Islet precursor cell (in vitro differentiated cells): ENCODE data around the gene WDFY3.
A peak's percentile ranks its signal among the peaks of the same experiment; 100 is the strongest.

Experiments used
- DNase-seq: peaks from one replicate; pipeline ENCODE4 v3.0.0-alpha.2; 2018

Gene WDFY3

DNA sequence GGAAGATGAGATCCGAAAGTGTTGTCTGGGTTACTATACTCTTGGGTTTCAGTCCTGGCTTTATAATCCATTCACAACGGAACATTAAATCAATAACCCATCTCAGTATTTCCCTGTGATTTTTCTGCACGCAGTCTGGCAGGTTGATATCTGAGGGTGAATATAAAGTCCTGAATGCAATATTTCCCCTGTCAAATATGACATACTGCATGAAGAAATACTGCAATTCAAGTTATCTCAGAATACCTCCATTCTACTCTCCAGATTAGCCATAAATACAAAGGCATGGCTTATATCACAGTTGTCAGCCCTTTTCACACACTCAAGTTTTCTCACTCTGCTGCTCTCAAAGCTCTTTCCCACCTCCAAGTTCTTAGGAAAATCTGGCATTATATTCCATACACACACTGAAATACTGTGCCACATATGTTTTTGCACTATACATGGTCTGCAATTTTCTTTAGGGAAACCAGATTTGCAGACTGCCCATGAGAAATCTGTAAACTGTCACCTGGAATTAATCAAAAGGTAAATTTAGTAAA is 64.7 kb downstream of the WDFY3 start:
- no peak for DNase-seq

- DNase-seq: no peak
Observed at GRCh38 chr4:84901173-84901572, 65.3 kb downstream of the WDFY3 start.

DNA sequence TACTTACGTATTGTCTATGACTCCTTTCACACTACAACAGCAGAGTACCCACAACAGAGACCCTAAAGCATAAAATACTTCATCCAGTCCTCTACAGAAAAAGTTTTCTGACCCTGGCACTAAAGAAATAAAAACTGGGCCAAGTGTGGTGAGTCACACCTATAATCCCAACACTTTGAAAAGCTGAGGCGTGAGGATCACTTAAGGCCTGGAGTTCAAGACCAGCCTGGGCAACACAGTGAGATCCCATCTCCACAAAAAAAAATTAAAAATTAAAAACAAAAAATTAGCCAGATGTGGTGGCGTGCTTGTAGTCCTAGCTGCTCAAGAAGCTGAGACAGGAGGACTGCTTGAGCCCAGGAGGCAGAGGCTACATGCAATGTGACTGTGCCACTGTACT is 66.9 kb downstream of the WDFY3 start:
- no peak for DNase-seq

DNA sequence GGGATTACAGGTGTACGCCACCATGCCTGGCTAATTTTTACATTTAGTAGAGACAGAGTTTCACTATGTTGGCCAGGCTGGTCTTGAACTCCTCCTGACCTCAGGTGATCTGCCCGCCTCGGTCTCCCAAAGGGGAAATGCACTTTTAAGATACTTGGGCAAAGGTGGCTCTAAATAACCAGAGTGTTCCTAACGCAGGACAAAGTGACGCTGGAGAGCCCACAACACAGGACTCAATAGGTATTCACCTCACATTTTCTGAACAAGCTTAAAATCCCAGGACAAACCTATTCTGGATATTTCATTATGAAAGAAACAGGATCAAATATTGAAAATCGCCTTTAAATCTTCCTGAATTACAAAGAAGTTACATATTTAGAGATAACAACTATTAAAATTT is 69.0 kb downstream of the WDFY3 start:
- DNase-seq: no peak

DNA sequence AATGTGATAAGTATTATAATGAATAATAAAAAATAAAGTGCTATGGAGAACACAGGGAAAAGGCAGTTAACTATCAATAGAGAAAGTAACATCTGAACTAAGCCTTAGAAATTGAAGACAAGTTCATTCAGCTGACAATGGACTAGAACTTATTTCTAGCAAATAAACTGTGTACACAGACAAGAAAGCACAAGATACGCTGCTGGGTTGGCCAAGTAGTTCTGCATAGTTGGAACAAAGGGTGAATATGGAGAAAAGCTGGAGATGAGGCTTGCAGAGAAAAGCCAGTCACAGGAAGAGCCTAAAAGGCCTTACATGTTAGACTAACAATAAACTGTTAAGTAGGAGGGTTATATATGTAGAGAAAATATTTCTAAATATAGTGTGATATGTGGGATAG is 71.2 kb downstream of the WDFY3 start:
- DNase-seq: no peak

DNA sequence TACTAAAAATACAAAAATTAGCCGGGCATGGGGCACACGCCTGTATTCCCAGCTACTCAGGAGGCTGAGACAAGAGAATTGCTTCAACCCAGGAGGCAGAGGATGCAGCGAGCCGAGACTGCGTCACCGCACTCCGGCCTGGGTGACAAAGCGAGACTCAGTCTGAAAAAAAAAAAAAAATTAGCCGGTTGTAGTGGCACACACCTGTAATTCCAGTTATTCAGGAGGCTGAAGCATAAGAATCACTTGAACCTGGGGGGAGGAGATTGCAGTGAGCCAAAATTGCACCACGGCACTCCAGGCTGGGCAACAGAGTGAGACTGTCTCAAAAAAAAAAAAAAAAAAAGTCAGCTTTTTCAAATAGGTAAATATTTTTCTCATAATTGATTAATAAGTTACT is 71.9 kb downstream of the WDFY3 start:
- no peak for DNase-seq

GRCh38 chr4:84892950-84893349 is 73.5 kb downstream of the WDFY3 start:
- DNase-seq: no peak

DNA sequence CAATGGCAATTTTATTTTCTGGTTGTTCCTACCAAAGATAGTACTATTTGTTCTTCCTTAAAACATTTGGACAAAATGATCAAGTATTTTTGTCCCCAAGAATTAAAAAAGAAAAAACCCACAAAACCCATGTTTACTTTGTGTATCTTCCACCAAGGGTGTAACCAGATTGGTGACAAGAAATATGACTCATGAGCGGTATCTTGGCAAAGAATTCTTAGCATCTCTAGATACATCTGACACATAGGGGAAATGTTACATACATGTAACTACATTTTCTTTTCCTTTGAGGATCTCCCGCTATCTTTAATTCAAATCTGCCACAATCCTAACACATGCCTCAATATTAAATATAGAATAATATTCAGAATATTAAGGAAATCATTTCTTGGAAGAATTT is 78.7 kb downstream of the WDFY3 start:
- no peak for DNase-seq

DNA sequence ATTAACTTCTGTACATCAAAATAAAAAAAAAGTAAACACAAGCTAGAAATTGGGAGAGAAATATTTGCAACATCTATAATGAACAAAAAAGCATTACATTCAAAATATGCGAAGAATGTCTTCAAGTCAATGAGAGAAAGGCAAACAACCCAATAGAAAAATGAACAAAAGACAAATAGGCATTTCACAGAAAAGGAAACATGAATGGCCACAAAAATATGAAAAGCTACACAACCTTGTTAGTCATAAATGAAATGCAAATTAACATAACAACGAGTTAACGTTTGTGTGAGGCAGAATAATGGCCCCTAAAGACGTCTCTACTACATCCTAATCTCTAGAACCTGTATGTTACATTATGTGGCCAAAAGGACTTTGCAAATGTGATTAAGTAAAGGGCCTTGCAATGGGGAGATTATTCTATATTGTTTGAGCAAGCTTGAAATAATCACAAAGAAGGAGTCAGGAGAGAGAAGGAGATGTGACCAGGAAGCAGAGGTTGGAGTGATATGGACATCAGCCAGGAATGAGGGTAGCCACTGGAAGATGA is 86.8 kb downstream of the WDFY3 start:
- DNase-seq: no peak

DNA sequence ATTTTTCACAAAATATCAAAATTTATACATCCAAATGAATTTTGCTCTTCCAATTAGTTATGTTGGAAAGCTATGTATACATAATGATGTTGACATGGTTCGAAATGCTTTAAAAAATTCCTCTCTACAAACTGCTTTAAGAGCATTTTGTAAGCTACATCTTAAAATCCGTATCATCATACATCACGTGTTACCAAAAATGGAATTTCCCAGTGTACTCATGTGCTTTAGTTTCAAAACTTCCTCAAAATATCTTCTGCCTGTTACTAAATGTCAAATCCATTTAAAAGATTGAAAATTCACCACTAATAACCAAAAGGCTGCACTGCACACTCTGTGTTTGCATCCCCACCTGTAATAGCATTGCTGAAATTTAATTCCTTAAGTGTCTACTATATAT is 87.9 kb downstream of the WDFY3 start:
- DNase-seq: no peak

DNA sequence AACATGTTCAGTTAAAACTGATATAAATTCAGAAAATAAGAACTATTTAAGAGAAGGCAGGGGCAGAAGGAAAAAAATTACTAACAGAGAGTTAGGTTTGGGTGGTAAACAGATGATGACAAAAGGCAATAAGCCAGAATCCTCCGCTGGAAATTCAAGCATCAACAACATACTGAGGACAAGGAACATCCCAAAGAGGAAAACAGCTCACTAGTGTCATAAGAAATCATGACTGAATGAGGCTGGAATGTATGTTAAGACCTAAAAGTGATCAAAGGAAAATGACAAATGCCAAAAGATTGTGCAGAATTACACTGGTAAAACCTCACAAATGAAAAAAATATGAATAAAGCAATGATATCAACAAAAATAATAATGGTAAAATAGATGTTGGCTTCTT is 88.4 kb downstream of the WDFY3 start:
- DNase-seq: no peak

GRCh38 chr4:84877051-84877833 is 89.2 kb downstream of the WDFY3 start:
- peak; percentile 66 for DNase-seq

DNA sequence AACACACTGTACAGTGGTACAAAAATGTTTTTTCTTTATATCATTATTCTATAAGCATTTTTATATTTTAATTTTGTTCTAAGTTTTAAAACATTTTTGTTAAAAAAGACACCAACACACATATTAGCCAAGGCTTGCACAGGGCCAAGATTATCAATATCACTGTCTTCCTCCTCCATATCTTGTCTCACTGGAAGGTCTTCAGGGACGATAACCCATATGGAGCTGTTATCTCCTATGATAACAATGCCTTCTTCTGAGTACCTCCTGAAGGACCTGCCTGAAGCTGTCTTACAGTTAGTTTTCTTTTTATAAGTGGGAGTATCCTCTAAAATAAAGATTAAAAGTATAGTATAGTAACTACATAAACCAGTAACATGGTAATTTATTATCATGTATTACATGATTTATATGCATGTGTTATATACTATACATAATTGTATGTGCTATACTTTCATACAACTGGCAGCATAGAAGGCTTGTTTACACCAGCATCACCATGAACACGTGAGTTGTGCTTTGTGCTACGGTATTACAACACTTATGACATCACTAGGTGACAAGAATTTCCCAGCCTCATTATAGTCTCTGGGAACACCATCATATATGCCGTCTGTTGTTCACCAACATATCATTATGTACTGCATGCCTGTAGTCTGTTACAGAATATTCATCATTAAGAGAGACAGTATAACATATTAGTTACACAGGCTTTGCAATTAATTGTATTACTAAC is 90.7 kb downstream of the WDFY3 start:
- DNase-seq: no peak

DNA sequence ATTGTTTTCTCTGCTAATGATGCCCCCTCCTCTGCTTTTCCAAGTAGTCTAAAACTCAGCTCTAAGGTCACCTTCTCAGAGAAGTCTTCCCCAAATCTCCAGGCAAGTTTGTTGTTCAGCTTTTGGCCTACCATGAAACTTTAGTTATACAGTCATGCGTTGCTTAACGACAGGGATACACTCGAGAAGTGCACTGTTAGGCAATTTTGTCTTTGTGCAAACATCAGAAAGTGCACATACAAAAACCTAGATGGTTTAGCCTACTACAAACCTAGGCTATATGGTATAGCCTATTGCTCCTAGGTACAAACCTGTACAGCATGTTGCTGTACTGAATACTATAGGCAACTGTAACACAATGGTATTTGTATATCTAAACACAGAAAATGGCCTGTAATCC is 91.9 kb downstream of the WDFY3 start:
- no peak for DNase-seq

- peak; percentile 91 for DNase-seq
Observed at GRCh38 chr4:84870398-84871163, 95.9 kb downstream of the WDFY3 start.

GRCh38 chr4:84866295-84866694 is 100.2 kb downstream of the WDFY3 start:
- peak; percentile 61 for DNase-seq

- no peak for DNase-seq
Observed at GRCh38 chr4:84865600-84865999, 100.9 kb downstream of the WDFY3 start.

DNA sequence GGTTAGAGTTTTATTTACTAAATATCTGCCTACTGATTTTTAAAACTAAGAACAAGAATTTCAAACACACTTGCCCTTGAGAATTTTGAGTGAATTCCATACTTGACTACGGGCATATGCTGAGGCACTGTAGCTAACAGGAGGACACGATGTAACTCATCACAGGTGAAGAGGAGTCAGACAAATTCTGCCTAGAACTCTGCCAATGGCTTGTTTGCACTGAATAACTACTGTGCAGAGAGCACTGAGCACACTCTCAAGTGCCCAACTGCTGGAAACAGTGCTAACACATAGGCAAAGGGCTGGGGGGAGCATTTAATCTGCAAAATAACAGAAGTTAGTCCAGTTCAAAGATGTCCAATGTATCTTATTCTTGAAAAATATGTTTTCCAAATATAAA is 104.4 kb downstream of the WDFY3 start:
- no peak for DNase-seq

DNA sequence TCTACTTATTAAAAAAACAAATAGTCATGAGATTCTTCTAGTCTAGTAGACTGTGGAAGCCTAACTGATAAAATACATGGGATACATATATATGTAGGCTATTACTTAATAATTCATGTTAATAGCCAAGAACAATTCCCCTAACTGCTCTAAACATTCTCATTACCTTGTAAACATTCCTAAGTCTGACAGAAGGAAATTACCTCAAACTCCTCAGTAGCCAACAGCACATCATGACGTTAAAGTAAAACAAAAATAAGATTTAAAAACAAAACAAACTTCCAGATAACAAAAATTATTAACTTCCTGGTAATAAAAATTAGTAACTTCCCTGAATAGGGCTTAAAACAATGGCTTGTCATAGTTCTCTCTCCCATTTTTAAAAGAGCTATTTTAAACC is 109.2 kb downstream of the WDFY3 start:
- no peak for DNase-seq

DNA sequence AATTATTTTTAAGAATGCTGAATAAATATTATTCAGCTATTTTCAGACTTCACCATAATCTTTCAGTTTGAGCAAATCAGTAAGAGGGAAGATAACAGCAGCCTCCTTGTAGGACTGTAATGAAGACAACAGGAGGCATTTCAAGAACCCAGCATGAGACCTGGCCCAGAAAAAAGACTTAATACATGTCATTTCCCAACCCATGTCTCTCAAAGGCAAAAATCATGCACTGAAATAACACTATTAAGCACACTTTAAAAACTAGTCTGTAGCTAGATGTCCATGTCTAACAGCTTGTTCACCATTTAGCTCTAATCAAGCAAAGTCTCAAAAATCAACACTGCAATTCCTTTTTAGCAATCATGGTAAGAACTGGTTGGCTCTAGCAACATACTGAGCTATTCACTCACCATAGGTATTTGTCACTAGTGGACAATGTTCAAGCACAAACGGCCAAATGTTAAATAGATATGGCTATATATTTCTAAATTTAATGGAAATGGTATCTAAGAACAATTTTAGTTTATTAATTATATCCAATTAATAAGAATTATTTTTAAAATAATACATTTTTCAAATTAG is 109.9 kb downstream of the WDFY3 start:
- DNase-seq: no peak

DNA sequence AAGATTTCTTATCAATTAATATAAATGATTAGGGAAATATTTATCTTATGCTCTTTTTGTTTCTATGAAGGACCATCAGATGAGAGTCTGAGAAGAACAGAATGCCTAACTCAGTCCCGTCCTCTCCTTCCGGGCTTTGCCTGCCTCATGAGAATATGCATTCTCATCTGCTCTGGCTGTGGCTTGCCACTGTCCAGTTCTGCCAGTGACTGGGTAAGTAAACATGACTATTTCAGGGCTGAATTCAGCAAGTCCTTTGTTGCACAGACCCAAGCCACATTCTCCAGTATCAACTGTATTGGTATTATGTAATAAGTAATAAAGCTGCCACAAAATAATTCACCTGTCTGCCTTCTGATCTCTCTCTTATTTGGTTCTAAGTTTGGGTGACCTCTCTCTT is 110.7 kb downstream of the WDFY3 start:
- no peak for DNase-seq

DNA sequence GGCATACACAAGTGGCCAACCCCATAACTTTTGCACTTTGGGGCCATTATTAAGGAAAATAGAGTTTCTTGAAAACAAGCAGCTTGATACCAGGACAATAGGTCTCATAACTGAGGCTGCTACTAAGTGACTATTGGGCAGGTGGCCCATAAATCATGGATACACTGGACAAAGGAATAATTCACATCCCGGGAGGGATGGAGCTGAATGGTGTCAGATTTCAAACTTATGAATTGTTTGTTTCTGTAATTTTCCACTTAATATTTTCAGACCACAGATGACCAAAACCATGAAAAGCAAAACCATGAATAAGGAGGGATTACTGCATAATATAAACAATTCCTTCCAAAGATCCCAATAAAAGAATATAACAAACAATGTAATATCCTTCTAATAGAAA is 114.4 kb downstream of the WDFY3 start:
- DNase-seq: no peak
